GM19043 (cell line): Measurements from ENCODE around the gene CYBA.
"Not testable (repeated sequence)": the region's sequence is repeated elsewhere in the genome, so short reads cannot be mapped to it uniquely, and the experiment has no call there.

Experiments used
- ATAC-seq: cut with Tn5 transposase; IDR thresholded peaks from one replicate; pipeline ENCODE4 v1.9.1; 2021; ENCODE audit warnings: low read depth; ENCODE audit not compliant: unreplicated experiment

Gene CYBA

GRCh38 chr16:88686439-88687253 lies 35.8 kb upstream of the CYBA start, which contains the start of gene SNAI3:
TSS of gene SNAI3 (minus strand) at chr16:88686507. CDS start at chr16:88686406, 101 bp downstream.
- peak; percentile 52 for ATAC-seq

GRCh38 chr16:88686062-88686438 lies 35.2 kb upstream of the CYBA start:
- ATAC-seq = no peak

- no peak for ATAC-seq
These were observed 34.6 kb upstream of the CYBA start for GRCh38 chr16:88685156-88686061.

GRCh38 chr16:88684569-88685155 lies 33.8 kb upstream of the CYBA start:
- ATAC-seq = no peak

GRCh38 chr16:88681709-88682451 lies 31.0 kb upstream of the CYBA start:
- ATAC-seq = peak; percentile 70

GRCh38 chr16:88681084-88681680 lies 30.3 kb upstream of the CYBA start:
- no peak for ATAC-seq

GRCh38 chr16:88680554-88681083 lies 29.8 kb upstream of the CYBA start:
- no peak for ATAC-seq

GRCh38 chr16:88678224-88678979 lies 27.5 kb upstream of the CYBA start:
- no peak for ATAC-seq

GRCh38 chr16:88677721-88678120 lies 26.9 kb upstream of the CYBA start:
- no peak for ATAC-seq

- no peak for ATAC-seq
These were observed 25.8 kb upstream of the CYBA start for GRCh38 chr16:88676502-88677242.

- no peak for ATAC-seq
These were observed 23.0 kb upstream of the CYBA start for GRCh38 chr16:88673716-88674379.

GRCh38 chr16:88672776-88673175 lies 21.9 kb upstream of the CYBA start:
- no peak for ATAC-seq

GRCh38 chr16:88671806-88672205 lies 21.0 kb upstream of the CYBA start:
- ATAC-seq = no peak

GRCh38 chr16:88669980-88670379 lies 19.1 kb upstream of the CYBA start:
- ATAC-seq = no peak

- not testable (repeated sequence) for ATAC-seq
These were observed 18.6 kb upstream of the CYBA start for GRCh38 chr16:88669493-88669892.

GRCh38 chr16:88667461-88667860 lies 16.6 kb upstream of the CYBA start:
- ATAC-seq = no peak

GRCh38 chr16:88665570-88665969 lies 14.7 kb upstream of the CYBA start:
- ATAC-seq = no peak

GRCh38 chr16:88665148-88665547 lies 14.3 kb upstream of the CYBA start:
- no peak for ATAC-seq
